ENCODE measurements around the gene EFCAB12. TPM values are rescaled to one million over a fixed set of nuclear protein-coding genes. Genes with fewer than 3 reads are reported as not detected.

Gene EFCAB12
- total and polyA plus RNA-seq, 2 of the 8 experiments (the other 6 are each of a cell fraction or from before 2014, with no cell fraction given) = 0.60 to 0.99 TPM

DNA sequence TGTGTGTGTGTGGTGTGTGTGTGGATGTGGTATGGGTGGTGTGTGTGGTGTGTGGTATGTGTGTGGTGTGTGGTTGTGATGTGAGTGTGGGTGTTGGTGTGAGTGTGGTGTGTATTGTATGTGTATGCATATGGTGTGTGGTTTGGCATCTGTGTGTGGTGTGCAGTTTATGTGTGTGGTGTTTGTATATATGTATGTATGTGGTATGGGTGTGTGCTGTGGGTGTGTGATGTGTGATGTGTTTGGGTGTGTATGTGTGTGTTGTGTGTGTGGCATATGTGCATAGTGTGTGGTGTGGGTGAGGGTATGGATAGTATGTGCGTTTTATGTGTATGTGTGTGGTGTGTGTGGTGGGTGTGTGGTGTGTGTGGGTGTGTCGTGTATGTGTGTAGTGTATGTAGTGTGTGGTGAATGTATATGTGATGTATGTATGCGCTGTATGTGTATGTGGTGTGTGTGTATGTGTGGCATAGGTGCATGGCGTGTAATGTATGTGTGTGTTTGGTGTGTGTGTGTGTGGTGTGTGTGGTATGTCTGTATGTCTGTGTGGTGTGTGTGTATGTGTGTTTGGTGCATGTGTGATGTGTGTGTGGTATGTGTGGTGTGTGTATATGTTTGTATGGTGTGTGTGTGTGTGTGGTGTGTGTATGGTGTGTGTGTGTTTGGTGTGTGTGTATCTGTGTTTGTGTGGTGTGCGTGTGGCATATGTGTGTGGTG, 58.0 kb downstream of the EFCAB12 start:
- TF ChIP-seq GABPA (IDR thresholded peaks at IDR 0.05; ENCODE audit: borderline replicate concordance, insufficient read depth, low read length) (no peak), KDM1A (IDR thresholded peaks at IDR 0.05; ENCODE audit: borderline replicate concordance, low read length) (no peak)
- no peaks in the 10 kb centered on the region for H3K27me3 ChIP-seq (replicated peaks in 1 of 4; ENCODE audit: control insufficient read depth in 3 of 4, extremely low read depth in 1 of 4, insufficient read depth in 3 of 4, low read length in 3 of 4)
- peak overlapping the region; percentile 85 for H4K91ac ChIP-seq (replicated peaks; ENCODE audit: insufficient read length, low read length)
- H3K18ac ChIP-seq (ENCODE audit: extremely low read depth, low read length) = no peak overlapping the region
- peak overlapping the region in 1 of 4 experiments; percentile 48; a peak in 2 of 7 replicates for H3K9ac ChIP-seq (replicated peaks in 1 of 4; ENCODE audit: extremely low read depth in 1 of 4, low read depth in 3 of 4, low read length in 3 of 4)
- FAIRE-seq (peak; percentile 13), DNase-seq (ENCODE audit: low read depth in 1 of 2, low spot score in 2 of 2) (no peak)
- H2BK15ac ChIP-seq (ENCODE audit: low read length) = peak overlapping the region; percentile 23; the same call in 1 of the 2 replicates
- H2BK12ac ChIP-seq (ENCODE audit: low read depth, low read length) = no peak overlapping the region
- no peak overlapping the region; the same call in 1 of the 2 replicates for H2BK20ac ChIP-seq (ENCODE audit: low read length)
- no peaks in the 10 kb centered on the region; a peak in 1 of 8 replicates for H3K36me3 ChIP-seq (ENCODE audit: control insufficient read depth in 2 of 4, insufficient read depth in 4 of 4, low read length in 3 of 4)
- no peak overlapping the region; a peak in 1 of 4 replicates for H3K4me2 ChIP-seq (ENCODE audit: insufficient read depth in 1 of 2, low read depth in 2 of 2, low read length in 2 of 2)
- no peak overlapping the region for H2AFZ ChIP-seq (ENCODE audit: low read length)
- H3K27ac ChIP-seq (ENCODE audit: low read depth, low read length) = no peak overlapping the region
- no peak overlapping the region for H2BK5ac ChIP-seq (ENCODE audit: low read depth, low read length)
- no peaks in the 10 kb centered on the region for H3K79me2 ChIP-seq (ENCODE audit: control insufficient read depth in 1 of 2, insufficient read depth in 2 of 2, low read length in 2 of 2)
- H3K79me1 ChIP-seq (ENCODE audit: low read depth, low read length) = no peaks in the 10 kb centered on the region
- no peak overlapping the region for H4K5ac ChIP-seq (ENCODE audit: insufficient read length, low read depth, low read length)
- POLR2A ChIA-PET (ENCODE audit: partially characterized antibody) = no interaction called here
- H3K4me1 ChIP-seq (replicated peaks in 1 of 4; ENCODE audit: control insufficient read depth in 3 of 4, insufficient read depth in 4 of 4, low read length in 3 of 4) = no peaks in the 10 kb centered on the region; a peak in 1 of 7 replicates
- H3K4ac ChIP-seq (replicated peaks; ENCODE audit: insufficient read length, low read depth, low read length) = peak overlapping the region; percentile 38
- peak overlapping the region; percentile 57 for H3K23ac ChIP-seq (ENCODE audit: insufficient read length)
- H3K14ac ChIP-seq (ENCODE audit: insufficient read length) = no peak overlapping the region
- peaks cover 16% of the 10 kb centered on the region for H3K23me2 ChIP-seq (ENCODE audit: low read depth, low read length)
- H3K9me3 ChIP-seq (ENCODE audit: insufficient read depth in 2 of 2, low read depth in 1 of 2, low read length in 1 of 2) = no peaks in the 10 kb centered on the region
- H3K56ac ChIP-seq (replicated peaks; ENCODE audit: insufficient read length, low read depth, low read length) = peak overlapping the region; percentile 100
- peaks cover 0 to 15% of the 10 kb centered on the region in 2 experiments for H4K20me1 ChIP-seq (replicated peaks in 1 of 2; ENCODE audit: control insufficient read depth in 1 of 2, insufficient read depth in 2 of 2, low read length in 2 of 2)
- no peak overlapping the region for H3K4me3 ChIP-seq (ENCODE audit: extremely low read depth in 1 of 4, insufficient read depth in 2 of 4, low read depth in 3 of 4, low read length in 4 of 4)
- peak overlapping the region; percentile 88; the same call in 1 of the 2 replicates for H2AK5ac ChIP-seq (ENCODE audit: low read depth, low read length)
- no peak overlapping the region for H2BK120ac ChIP-seq (replicated peaks; ENCODE audit: low read depth, low read length)
- CTCF ChIA-PET (ENCODE audit: partially characterized antibody) = interaction anchor here (2.1 kb wide), 1 partner anchor 33 kb away, joined by 5 read pairs; no protein-coding TSS in a partner anchor
- no peak overlapping the region for H4K8ac ChIP-seq (ENCODE audit: extremely low read depth, insufficient read depth, low read length)
- 83 to 100% methylated on average over 1 to 5 of the region's 5 CpGs for WGBS, 2 experiments (ENCODE audit: extremely low coverage in 1 of 2, insufficient coverage in 1 of 2, insufficient read length in 1 of 2, insufficient replicate concordance in 2 of 2, low coverage in 1 of 2, low lambda C conversion rate in 2 of 2, missing lambda C conversion rate in 1 of 2)

Data from H1 (cell line).